Measurements from ENCODE around the gene TM2D3.

DNA sequence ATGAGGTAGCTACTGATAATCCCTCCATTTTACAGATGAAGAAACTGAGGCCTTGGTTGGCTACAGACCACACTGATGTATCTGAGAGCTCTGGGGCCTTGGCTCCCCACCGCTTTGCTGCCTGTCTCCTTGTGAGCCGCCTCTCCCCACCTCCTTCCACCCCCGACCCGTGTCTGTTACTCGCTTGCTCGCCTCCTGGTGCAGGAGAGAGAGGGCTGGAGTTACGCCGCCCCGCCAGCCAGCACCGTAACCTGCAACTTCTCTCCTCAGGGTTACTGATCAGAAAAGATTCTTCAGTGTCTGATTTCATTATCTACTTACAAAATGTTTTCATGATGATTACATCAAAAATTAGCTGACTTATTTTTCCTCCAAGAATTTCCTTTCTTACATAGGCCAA, 34.1 kb downstream of the TM2D3 start:
- no peak for TF ChIP-seq POLR2A (IDR thresholded peaks at IDR 0.05)
- TF ChIP-seq, protein P1, sequence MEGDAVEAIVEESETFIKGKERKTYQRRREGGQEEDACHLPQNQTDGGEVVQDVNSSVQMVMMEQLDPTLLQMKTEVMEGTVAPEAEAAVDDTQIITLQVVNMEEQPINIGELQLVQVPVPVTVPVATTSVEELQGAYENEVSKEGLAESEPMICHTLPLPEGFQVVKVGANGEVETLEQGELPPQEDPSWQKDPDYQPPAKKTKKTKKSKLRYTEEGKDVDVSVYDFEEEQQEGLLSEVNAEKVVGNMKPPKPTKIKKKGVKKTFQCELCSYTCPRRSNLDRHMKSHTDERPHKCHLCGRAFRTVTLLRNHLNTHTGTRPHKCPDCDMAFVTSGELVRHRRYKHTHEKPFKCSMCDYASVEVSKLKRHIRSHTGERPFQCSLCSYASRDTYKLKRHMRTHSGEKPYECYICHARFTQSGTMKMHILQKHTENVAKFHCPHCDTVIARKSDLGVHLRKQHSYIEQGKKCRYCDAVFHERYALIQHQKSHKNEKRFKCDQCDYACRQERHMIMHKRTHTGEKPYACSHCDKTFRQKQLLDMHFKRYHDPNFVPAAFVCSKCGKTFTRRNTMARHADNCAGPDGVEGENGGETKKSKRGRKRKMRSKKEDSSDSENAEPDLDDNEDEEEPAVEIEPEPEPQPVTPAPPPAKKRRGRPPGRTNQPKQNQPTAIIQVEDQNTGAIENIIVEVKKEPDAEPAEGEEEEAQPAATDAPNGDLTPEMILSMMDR (IDR thresholded peaks at IDR 0.05), result no peak
- TF ChIP-seq POLR2AphosphoS5 (IDR thresholded peaks at IDR 0.05), result no peak
- TF ChIP-seq EP300 (IDR thresholded peaks at IDR 0.05), result no peak
